Anterior cingulate cortex (tissue), 58 donors: Measurements from ENCODE around the gene SALL4.
A peak's percentile ranks its signal among the peaks of the same experiment; 100 is the strongest.
"Not testable (repeated sequence)": the region's sequence is repeated elsewhere in the genome, so short reads cannot be mapped to it uniquely, and the experiment has no call there.

Experiments
- DNase-seq, 58 donors: peaks; one replicate each; lab custom pipeline; 2025; lab: John Stamatoyannopoulos, UW

SALL4 gene

DNA sequence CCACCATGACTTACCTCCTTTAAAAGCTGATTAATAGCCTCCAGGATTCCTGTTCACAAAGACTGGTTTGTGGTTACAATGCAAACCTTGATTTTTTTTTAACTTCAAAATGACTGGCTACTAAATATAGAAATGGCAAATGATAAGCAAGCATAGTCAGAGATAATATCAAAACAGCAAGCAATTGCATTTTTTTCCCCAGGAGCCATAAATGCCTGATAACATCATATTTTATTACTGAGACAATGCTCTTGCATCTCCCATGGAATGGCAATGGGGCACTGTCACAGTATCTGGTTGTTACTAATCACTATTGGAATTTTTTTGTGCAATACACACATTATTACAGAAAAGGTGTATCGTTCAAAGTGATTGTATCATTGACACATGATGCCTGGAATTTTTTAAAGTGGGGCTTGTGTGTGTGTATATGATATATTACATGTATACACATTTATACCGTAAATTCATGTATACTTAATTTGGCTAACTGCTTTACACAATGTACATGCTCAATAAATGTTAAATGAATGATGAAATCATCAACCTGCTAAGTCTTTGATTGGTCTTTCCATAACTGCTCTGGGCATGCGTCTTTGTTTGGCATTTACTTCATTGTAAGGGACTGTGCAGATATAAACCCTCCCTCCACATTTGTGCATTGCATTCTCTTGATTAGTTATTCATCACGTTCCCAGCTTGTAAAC, 980 bp upstream of the SALL4 start:
- DNase-seq: no peak

GRCh38 chr20:51801823-51802123, 548 bp downstream of the SALL4 start:
- DNase-seq: no peak

DNA sequence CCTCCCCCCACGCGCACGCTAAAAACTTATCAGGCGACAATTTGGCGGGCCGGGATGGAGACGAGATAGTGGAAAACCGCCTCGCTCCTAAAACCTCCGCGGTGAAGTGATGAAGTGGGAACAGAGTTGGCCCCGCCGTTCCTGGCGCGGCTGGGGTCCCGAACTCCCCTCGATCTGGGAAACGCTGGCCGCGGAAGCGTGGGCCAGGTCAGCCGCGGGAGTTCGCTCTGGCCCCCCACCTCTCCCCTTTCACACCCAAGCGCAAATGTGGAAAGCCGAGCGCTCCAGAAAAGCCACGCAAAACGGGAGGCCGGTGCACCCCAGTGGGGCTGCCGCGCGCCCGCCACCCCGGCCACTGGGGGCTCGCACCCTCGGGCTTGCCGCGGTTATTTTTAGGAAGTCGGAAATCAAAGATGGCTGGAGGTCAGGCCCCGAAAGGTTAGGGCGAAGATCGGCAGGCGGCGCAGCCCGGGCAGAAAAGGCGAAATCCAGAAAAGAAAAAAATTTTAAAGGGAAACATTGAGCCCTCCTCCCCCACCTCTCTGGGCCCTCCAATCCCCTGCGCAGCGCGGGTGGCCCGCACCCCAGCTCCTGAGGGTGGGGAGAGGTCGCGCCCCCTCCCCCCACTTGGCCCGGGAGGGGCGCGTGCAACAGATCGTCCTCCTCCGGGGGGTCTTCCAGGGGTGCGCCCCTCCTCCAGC, 1.0 kb downstream of the SALL4 start:
- DNase-seq: no peak

- DNase-seq: no peak
These were observed 1.5 kb downstream of the SALL4 start for GRCh38 chr20:51800872-51801121.

DNA sequence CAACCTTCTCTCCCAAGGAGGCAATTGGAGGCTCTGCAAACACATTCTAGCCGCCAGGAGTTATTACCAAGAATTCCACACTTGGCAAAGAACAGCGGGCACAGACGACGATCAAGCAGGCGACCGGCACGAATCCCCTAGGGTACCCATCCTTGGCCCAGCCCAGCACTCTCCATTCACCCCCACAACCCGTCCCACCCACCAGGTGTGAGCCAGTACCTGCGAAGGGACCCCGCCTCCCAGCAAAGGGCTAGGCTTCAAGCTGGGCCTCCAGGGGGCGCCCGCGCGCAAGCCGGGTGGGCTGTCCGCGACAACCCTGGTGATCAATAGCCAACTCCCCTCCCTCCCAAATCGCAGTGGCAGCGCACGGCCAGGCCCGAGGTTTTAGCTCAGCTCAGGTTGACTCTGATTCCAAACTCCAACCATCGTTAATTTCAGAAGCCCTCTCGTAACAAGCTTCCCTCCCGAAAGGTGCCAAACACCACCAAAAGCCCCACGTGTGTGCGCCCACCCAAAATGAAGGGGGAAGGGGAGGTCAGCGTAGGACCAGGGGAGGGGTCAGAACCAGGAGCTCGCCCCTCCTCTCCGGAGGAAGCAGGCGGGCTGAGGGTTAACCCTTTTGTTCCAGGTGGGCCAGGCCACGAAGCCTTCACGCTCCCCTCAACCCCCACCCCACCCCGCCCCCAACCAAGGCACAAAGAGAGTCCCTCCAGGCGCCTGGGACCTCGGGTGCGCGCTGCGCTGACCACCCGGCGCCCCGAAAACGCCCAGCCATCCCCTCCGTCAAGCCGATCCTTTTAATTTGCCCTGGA, 2.1 kb downstream of the SALL4 start:
- DNase-seq: peak in 31 of 58 donors; percentile 1 to 54 (median 15)

GRCh38 chr20:51799401-51799860, 2.9 kb downstream of the SALL4 start:
- DNase-seq: no peak

DNA sequence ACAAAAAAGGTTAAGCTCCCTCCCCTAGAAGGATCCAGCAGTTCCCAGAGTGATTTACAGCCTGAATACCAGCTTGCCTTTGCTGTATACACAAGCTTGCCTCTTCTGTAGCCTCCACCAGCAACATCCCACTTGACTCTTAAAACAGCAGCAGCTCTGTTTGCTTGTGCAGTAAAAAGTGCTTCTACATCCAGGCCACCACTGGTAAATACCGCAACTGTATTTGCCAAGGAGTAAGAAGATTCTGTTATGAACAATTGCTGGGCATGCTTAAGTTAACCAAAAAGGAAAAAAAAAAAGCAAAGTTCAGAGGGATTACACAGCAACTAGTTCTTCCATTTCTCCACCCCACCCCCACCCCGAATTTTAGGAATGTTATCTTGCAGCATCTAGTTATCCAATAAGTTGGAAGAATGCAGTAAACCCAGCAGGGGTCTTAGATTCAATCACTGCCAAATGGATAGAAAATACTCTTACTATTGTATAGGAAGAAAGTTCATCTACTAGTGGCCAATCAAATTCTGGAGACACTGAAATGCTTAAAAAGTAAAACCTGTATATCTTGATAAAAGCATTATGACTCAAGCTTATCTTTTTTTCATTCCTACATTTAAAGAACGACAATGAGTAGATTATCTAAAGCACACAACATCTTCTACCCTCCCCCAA, 4.8 kb downstream of the SALL4 start:
- DNase-seq: no peak

DNA sequence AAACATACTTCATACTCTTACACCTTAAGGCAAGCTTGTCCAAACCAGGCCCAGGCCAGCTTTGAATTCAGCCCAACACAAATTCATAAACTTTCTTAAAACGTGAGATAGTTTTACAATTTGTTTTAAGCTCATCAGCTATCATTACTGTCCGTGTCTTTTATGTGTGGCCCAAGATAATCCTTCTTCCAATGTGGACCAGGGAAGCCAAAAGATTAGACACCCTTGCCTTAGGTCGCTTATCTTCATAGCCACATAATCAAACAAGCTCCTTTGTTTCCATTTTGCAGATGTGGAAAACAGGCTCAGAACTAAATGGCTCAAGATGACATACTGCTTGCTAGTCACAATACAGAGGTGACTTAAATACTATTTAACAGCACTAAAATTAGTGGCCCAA, 6.0 kb downstream of the SALL4 start:
- no peak for DNase-seq

DNA sequence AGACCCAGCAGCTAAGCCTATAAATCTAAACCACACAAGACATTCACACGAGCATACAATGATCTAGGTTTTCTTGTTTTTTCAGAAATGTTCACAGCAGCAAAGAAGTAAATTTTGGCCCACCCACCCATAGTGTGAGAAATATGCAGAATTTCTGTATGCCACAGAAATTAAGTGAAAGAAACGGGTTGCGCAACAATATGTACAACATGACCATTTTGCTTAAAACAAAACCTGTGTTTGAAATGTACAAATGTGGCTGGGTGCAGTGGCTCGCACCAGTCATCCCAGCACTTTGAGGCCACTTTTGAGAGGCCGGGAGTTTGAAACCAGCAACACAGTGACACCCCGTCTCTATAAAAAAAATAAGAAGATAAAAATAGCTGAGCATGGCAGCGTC, 9.4 kb downstream of the SALL4 start:
- no peak for DNase-seq

- DNase-seq: no peak
These were observed 10.7 kb downstream of the SALL4 start for GRCh38 chr20:51791626-51792025.

DNA sequence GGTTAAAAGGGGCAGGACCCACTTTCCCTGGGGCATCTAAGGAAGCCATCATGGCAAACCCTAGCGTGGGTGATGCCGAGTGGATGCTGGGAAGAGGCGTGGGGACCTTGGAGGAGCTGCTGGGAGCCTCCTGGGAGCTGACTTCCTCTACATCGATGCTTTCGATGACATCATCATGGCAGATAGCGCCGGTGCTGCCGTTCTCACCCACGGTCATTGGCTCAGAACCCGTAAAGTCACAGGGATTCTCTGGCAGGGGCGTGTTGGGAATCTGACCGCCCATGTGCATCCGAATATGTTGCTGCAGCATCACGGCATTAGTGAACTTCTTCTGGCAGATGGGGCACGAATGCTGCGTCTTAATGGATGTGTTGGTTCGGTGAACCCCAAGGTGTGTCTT, 12.1 kb downstream of the SALL4 start:
- no peak for DNase-seq

DNA sequence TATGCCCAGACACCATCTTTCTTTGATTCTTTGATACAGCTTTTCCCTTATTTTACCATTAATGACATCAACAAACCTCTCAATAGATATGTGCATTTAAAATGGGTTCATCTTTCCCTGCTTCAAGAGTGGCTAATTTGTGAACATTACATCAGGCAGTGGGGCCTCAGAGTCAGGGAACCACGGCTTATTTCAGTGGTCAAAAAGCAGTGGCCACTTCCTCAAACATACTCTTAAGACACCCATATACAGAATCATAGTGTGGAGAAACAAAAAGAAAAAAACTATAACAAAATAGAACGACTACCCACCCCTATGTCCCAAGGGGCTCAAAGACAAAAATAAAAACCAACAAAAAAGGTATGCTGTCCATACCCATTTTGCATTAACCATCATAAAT, 12.9 kb downstream of the SALL4 start:
- DNase-seq: no peak

- DNase-seq: no peak
These were observed 13.5 kb downstream of the SALL4 start for GRCh38 chr20:51788822-51789221.

DNA sequence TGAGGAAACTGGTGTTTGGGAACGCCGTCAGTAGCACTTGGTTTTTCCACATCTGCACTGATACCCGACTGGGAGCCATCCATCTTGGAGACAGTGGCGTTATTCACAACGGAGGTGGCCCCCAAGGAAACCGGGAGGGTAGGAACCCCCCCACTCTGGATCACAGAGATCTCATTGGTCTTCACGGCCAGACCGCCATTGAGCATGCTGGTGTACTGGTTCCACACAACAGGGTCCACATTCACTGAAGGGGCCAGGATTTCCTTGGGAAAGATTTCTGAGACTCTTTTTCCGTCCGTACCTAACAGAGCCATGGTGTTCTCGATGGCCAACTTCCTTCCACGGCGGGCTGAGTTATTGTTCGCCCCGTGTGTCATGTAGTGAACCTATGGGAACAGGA, 18.0 kb downstream of the SALL4 start:
- DNase-seq: no peak

DNA sequence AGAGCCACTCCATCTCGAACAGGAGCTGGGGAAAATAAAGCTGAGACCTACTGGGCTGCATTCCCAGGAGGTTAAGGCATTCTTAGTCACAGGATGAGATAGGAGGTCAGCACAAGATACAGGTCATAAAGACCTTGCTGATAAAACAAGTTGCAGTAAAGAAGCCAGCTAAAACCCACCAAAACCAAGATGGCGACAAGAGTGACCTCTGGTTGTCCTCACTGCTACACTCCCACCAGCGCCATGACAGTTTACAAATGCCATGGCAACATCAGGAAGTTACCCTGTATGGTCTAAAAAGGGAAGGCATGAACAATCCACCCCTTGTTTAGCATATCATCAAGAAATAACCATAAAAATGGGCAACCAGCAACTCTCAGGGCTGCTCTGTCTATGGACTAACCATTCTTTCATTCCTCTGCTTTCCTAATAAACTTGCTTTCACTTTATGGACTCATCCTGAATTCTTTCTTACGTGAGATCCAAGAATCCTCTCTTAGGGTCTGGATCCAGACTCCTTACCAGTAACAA, 24.0 kb downstream of the SALL4 start:
- not testable (repeated sequence) for DNase-seq

GRCh38 chr20:51775241-51775640, 27.1 kb downstream of the SALL4 start:
- no peak for DNase-seq

DNA sequence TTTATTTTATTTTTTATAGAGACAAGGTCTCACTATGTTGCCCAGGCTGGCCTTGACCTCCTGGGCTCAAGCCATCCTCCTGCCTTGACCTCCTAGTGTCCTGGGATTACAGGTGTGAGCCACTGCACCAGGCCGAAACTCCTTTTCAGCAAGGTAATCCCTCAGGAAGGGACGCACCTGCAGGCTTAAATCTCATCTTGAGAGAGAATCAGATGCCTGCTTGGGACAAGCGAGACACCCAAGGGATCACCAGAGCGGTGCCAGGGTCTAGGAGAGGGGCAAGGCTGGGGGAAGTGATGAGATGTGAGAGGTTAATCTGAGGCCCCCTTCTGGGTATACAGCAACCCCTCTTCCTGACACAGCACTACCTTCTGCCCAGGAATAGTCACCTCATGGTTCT, 30.1 kb downstream of the SALL4 start:
- DNase-seq: no peak

GRCh38 chr20:51769976-51770615, 32.2 kb downstream of the SALL4 start:
- no peak for DNase-seq

GRCh38 chr20:51768759-51769517, 33.4 kb downstream of the SALL4 start:
- peak in 20 of 58 donors; percentile 3 to 41 (median 16) for DNase-seq
